HG03460 (cell line): ENCODE data around the gene SCCPDH.
"Not testable (repeated sequence)": the region's sequence is repeated elsewhere in the genome, so short reads cannot be mapped to it uniquely, and the experiment has no call there.

Source experiments
- ATAC-seq: cut with Tn5 transposase; IDR thresholded peaks from one replicate; pipeline ENCODE4 v1.9.1; 2021; ENCODE audit not compliant: unreplicated experiment

Gene SCCPDH

DNA sequence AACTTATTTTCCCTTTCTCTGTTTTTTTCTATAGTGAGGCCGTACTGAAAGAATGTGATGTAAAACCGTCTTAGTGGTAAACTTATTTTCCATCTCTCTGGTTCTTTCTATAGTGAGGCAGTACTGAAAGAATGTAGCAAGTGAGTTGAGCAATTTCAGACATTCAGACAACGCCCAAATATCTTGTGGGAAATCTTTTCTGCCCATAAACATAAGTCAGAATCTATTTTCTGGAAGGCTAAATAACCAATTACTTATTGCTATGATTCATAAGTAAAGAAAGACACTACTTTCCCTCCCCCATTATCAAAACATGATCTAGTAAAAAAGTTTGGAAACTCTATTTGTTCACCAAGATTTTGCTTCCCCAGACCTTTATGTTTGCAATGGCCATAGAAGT lies 18.8 kb upstream of the SCCPDH start:
- no peak for ATAC-seq

DNA sequence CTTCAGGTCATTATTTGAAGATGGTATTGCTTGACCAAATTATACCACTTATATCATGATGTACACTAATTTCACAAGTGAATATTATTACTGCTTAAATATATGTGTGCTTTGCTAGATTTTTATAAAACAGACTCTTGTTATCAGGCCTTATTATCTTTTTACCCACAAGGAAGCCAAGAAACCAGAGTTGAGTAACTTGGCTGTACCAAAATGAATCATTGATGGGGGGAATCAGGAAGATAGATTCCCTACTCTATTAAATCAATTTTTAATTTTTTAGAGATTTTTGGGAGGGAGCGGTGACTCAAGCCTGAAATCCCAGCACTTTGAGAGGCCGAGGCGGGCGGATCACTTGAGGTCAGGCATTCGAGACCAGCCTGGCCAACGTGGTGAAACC lies 16.0 kb upstream of the SCCPDH start:
- no peak for ATAC-seq

DNA sequence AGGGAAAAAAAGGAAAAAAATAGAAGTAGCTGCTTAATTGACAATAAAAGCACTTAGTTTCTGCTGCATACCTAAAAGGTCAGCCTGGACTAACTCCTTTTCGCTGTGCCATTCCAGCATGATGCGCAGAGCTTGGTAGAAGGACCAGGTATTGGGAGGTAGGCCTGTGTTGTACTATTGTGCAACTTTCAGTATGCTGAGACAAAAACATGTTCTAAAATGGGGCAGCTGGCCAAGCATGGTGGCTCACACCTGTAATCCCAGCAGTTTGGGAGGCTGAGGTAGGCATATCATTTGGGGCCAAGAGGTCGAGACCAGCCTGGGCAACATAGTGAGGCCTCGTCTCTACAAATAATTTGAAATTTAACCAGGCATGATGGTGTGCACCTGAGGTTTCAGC lies 15.0 kb upstream of the SCCPDH start:
- no peak for ATAC-seq

DNA sequence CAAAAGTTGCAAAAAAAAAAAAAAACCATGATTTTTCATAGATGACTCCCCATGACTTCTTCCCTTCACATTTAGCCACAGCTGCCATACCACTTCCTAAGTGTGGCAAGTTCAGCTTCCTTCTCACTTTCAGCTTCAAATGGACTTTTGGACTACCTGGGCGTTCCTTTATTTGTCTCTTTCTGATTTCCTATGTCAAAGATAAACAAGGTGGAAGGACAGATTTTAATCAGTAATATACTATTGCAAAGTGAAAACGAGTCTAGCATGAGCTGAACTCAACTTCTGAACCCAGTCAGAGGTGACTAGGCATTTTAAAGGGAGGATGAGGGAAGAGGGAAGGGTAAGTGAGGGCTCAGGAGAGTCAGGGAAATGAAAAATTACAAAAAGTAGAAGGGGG lies 14.4 kb upstream of the SCCPDH start:
- no peak for ATAC-seq

DNA sequence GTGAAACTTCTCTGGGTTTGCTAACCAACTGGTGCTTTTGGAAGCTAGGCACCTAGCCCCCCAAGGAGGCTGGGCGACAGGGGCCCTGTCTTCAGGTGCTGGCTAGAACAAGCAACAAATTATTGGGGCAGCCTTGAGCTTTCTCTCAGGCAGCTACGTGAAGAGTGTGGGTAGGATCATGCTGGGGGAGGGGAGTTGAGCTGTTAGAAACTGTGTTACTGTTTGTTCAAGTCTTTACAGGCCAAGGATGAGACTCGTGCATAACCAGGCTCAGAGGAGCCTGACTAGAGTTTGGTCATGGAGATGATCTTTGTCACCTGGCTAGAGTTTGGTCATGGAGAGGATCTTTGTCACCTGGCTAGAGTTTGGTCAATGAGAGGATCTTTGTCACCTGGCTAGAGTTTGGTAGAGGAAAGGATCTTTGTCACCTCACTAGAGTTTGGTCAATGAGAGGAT lies 12.6 kb upstream of the SCCPDH start:
- ATAC-seq: no peak

DNA sequence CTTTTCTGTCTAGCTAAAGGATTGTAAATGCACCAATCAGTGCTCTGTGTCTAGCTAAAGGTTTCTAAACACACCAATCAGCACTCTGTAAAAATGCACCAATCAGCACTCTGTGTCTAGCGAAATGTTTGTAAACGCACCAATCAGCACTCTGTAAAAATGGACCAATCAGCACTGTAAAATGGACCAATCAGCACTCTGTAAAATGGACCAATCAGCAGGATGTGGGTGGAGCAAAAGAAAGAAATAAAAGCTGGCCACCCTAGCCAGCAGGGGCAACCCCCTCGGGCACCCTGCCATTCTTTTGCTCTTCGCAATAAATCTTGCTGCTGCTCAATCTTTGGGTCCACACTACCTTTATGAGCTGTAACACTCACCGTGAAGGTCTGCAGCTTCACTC lies 11.8 kb upstream of the SCCPDH start:
- ATAC-seq: not testable (repeated sequence)

DNA sequence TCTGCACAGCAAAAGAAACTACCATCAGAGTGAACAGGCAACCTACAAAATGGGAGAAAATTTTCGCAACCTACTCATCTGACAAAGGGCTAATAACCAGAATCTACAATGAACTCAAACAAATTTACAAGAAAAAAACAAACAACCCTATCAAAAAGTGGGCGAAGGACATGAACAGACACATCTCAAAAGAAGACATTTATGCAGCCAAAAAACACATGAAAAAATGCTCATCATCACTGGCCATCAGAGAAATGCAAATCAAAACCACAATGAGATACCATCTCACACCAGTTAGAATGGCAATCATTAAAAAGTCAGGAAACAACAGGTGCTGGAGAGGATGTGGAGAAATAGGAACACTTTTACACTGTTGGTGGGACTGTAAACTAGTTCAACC lies 4.8 kb upstream of the SCCPDH start:
- not testable (repeated sequence) for ATAC-seq

DNA sequence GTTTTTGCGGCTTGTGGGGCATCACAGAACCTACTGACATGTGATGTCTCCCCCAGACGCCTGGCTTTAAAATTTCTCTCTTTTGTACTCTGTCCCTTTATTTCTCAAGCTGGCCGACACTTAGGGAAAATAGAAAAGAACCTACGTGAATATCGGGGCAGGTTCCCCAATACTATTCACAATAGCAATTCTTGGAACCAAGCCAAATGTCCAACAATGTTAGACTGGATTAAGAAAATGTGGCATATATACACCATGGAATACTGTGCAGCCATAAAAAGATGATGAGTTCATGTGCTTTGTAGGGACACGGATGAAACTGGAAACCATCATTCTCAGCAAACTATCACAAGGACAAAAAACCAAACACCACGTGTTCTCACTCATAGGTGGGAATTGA lies 3.4 kb upstream of the SCCPDH start:
- ATAC-seq: not testable (repeated sequence)

DNA sequence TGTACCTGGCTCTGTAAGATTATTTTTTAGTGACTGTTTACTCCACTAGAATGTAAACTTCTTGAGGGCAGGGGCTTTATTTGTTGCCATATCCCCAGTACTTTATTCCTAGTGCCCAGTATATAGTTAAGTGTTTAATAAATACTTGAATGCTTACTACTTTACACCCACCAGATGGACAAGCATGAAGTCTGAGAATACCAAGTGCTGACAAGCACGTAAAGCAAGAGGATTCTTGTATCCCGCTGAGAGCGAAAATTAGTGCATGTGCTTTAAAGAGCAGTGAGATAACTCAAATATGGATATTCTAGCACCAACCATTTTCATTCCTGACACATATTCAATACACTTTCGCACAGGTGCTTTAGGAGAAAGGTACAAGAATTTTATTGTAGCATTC lies 1.5 kb upstream of the SCCPDH start:
- no peak for ATAC-seq

DNA sequence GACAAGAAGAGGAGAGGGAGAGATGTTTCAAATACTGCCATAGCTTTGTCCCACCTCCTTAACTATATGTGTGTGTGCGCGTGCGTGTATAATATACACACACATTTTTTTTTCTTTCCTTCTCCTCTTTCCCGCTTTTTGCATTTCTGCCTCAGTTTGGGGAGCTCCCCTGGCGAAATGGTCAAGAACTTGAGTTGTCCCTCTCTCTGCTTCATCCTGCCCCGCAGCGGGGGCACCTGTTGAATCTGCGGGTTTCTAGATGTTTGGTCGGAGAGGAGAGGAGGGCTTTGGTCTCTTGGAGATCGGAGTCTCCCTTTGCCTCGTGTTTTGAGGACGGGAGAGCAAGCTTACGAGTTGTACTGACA lies 504 bp downstream of the SCCPDH start:
- peak; percentile 33 for ATAC-seq

DNA sequence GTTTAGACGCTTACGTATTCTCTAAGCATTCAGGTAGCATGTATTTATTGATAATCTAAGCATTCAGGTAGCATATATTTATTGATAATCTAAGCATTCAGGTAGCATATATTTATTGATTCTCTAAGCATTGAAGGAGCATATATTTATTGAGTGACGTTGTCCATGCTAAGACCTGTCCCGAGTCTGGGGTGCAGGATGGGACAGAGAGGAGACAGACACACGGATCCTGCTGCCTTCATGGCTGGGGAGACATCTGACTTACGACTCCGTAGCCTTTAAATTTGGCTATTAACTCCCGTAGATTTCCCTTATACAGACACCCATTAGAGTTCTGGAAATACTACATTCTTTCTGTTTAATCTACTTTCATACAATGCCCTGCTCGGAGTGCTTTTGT lies 982 bp downstream of the SCCPDH start:
- no peak for ATAC-seq

DNA sequence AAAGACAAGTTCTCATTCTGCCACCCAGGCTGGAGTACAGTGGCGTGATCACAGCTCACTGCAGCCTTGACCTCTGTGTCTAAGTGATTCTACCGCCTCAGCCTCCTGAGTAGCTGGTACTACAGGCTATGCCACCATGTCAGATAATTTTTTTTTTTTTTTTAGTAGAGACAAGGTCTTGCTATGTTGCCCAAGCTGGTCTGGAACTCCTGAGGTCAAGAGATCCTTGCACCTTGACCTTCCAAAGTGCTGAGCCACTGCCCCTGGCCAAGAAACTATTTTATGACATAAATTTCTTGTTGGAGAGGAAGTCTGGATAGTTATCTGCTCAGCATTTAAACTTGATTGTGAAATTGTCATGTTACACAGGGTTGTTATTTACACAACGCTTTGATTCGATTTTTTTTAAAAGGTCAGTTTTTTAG lies 2.1 kb downstream of the SCCPDH start:
- ATAC-seq: no peak

DNA sequence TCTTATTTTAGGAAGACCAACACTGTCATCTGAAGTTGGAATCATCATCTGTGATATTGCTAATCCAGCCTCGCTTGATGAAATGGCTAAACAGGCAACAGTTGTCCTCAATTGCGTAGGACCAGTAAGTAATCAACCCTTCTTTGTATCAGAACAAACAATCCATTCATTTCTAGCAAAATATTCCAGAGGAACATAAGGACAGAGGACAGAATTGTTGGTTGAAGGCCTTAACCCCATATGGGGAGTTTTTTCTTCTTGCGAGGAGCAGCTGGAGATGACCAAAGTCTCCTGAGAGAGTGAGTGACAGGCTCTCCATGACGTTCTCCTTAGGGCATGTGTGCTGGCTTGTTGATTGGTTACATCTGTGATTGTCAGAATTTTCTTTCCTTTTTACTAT lies 2.7 kb downstream of the SCCPDH start:
- ATAC-seq: no peak

DNA sequence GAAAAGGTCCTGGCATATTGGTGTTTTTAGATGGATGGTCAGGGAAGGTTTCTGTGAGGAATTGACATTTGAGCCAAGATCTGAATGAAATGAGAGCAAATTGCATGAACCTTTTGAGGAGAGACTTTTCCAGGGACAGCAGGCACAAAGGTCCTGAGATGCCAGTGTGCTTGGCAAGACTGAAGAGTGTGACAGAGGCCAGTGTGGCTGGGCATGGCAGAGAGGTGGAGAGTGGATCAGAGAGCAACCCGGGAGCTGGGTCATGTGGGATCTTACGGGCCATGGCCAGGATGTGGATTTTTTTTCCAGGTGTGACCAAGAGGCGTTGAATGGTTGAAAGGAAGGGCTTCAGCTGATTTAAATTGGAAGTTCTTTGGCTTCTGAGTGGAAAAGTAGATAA lies 3.4 kb downstream of the SCCPDH start:
- no peak for ATAC-seq

DNA sequence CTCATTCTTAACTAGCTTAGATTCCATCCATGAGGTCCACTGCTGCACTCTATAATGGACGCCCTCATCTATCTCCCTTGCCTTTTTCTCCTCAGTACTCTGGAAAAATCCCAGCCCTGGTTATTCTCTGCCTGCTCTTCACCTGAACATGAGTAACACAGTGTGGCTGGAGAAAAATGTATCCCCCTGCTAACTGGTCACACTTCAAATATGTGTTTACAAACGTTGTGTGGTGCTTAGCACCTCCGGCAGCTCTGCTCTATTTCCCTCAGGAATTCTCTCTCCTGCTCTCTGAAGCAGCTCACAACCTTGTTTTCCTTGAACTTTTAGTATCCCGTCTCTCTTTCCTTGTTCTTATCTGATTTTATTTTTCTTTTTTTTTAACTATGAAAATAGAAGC lies 4.1 kb downstream of the SCCPDH start:
- ATAC-seq: no peak

DNA sequence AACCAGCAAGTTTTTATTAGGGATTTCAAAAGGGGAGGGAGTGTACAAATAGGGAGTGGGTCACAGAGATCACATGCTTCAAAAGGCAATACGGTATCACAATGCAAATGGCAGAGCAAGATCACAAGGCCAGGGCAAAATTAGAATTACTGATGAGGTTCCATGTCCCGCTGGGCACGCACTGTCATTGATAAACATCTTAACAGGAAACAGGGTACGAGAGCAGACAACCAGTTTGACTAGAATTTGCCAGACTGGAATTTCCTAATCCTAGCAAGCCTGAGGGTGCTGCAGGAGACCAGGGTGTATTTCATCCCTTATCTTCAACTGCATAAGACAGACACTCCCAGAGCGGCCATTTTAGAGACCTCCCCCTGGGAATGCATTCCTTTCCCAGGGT lies 4.8 kb downstream of the SCCPDH start:
- not testable (repeated sequence) for ATAC-seq

DNA sequence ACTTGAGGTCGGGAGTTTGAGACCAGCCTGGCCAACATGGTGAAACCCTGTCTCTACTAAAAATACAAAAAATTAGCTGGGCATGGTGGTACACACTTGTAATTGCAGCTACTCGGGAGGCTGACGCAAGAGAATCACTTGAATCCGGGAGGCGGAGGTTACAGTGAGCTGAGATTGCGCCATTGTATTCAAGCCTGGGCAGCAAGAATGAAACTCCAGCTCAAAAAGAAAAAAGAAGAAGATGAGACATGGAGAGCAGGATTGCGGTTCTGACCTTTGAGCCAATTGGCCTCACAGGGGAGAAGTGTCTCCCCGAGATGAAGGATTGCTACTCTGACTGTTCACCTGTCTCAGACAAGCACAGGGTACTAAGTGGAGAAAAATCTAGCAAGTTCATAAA lies 6.6 kb downstream of the SCCPDH start:
- ATAC-seq: no peak

DNA sequence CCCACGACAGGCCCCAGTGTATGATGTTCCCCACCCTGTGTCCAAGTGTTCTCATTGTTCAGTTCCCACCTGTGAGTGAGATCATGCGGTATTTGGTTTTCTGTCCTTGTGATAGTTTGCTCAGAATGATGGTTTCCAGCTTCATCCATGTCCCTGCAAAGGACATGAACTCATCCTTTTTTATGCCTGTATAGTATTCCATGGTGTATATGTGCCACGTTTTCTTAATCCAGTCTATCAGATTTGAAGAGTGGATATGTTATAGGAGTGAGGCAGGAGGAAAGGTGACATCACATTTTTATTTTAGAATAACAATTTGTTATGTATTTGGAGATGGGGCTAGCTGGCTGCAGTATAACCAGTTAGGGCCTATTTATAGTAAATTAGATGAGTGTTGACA lies 7.7 kb downstream of the SCCPDH start:
- ATAC-seq: not testable (repeated sequence)

DNA sequence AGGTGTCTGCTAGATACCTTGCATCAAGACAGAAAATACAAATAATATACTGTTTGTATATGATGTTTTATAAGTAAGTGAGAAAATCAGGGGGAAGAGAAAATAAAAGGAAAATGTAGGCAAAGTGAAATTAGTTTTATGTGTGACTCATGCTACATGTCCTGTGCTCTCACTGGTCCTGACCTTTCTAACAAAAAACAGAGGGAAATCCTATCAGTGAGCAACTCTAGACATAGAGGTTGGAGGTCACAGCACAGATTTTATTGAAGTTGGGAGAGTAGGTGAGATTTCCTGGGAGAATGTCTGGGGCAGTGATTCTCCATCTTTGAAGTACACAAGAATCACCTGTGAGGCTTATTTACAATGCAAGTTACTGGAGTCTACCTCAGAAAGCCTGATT lies 9.5 kb downstream of the SCCPDH start:
- ATAC-seq: no peak

DNA sequence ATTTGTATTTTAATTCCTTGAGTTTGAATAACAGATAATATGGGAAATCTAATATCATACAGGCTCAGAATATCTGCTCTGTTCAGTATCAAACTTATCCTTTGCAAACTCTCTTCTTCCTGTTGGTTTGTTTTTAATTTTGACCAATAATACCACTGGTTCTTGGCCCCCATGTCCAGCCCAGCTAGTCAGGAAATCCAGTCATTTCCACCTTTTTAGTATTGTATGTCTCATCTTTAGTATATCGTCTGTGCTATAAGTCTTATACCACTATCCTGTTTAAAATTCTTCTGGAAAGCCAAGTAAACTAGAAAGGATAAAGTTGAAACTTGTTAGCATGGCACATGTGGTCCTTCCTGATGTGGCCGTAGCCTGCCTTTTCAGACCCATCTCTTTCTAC lies 10.7 kb downstream of the SCCPDH start:
- ATAC-seq: no peak

DNA sequence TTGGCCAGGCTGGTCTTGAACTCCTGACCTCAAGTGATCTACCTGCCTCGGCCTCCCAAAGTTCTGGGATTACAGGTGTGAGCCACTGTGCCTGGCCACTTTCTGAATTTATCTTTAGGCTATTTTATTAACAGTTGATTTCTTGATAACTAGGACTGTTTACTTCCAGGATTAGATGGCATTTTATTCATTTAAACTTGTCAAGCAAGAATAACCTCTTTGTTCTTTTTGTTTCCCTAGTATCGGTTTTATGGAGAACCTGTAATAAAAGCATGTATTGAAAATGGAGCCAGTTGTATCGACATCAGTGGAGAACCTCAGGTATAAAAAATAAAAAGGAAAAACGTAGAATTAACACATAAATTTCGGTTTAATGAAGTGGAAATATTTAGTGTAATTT lies 11.5 kb downstream of the SCCPDH start:
- ATAC-seq: no peak

DNA sequence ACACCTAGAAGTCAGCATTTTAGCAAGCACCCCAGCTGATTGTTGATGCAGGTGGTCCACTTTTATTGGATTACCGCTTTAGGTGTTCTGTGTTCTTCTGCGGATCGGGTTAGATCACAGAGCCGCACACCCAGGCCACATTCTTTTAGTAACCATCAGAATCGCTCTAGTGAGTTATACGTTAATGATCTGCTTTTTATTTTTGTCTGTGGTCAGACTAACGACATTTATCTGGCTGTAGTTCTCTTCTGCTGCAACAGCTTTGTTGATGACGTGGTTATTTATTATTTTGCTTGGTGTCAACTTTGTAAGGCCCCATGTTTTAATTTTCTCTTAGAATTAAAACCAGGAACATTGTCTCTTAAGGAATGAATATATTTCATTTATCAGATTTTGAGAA lies 18.2 kb downstream of the SCCPDH start:
- no peak for ATAC-seq

DNA sequence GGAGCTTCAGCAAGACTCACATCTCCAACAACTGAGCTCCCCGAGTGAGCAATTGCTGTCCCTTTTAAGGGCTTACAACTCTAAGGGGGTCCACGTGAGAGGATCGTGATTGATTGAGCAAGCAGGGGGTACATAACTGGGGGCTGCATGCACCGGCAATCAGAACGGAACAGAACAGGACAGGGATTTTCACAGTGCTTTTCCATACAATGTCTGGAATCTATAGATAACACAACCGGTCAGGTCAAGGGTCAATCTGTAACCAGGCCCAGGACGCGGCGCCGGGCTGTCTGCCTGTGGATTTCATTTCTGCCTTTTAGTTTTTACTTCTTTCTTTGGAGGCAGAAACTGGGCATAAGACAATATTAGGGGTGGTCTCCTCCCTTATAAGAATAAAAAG lies 21.9 kb downstream of the SCCPDH start:
- ATAC-seq: not testable (repeated sequence)

DNA sequence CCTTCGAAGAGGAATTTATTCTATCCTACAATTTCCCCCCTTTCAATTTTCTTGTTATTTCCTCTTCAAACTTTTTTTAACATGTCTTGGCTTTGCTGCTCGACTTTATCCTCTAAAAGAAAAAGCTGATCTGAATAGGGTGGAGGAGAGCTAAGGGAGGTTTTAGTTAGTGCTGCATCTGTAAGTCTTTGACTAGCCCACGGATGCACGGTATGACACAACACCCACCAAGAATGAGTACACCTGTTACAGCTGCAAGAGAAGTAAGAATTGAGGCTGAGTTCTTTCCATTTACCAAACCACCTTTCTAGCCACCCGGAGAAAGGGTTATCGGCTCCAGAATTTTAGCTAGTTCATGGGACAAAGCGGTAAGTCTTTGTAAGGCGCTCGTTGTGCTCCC lies 23.8 kb downstream of the SCCPDH start:
- no peak for ATAC-seq
